HUES48 (cell line): ENCODE results near the gene CELSR3.
A peak's percentile ranks its signal among the peaks of the same experiment; 100 is the strongest.

Source experiments
- H3K27ac ChIP-seq: one replicate; pipeline ENCODE4 v1.7.0; 2013; ENCODE audit warnings: low read depth, low read length, inconsistent platforms
- H3K27me3 ChIP-seq: 2 replicates; pipeline ENCODE4 v1.6.1; 2013; ENCODE audit warnings: mild to moderate bottlenecking, low read length; ENCODE audit not compliant: control insufficient read depth, insufficient read depth
- H3K36me3 ChIP-seq: 2 replicates; pipeline ENCODE4 v1.6.1; 2013; ENCODE audit warnings: low read length; ENCODE audit not compliant: control insufficient read depth, insufficient read depth
- H3K4me1 ChIP-seq: 2 replicates; pipeline ENCODE4 v1.6.1; 2013; ENCODE audit warnings: mild to moderate bottlenecking, low read length; ENCODE audit not compliant: control insufficient read depth, insufficient read depth
- H3K4me3 ChIP-seq: 2 replicates; pipeline ENCODE4 v1.5.1; 2013; ENCODE audit warnings: mild to moderate bottlenecking, low read depth, low read length
- H3K9ac ChIP-seq: 2 replicates; pipeline ENCODE4 v1.6.1; 2013; ENCODE audit warnings: mild to moderate bottlenecking, low read depth, low read length, moderate library complexity
- H3K9me3 ChIP-seq: 2 replicates; pipeline ENCODE4 v1.6.1; 2013; ENCODE audit warnings: low read length; ENCODE audit not compliant: control insufficient read depth, insufficient read depth

The CELSR3 gene

DNA sequence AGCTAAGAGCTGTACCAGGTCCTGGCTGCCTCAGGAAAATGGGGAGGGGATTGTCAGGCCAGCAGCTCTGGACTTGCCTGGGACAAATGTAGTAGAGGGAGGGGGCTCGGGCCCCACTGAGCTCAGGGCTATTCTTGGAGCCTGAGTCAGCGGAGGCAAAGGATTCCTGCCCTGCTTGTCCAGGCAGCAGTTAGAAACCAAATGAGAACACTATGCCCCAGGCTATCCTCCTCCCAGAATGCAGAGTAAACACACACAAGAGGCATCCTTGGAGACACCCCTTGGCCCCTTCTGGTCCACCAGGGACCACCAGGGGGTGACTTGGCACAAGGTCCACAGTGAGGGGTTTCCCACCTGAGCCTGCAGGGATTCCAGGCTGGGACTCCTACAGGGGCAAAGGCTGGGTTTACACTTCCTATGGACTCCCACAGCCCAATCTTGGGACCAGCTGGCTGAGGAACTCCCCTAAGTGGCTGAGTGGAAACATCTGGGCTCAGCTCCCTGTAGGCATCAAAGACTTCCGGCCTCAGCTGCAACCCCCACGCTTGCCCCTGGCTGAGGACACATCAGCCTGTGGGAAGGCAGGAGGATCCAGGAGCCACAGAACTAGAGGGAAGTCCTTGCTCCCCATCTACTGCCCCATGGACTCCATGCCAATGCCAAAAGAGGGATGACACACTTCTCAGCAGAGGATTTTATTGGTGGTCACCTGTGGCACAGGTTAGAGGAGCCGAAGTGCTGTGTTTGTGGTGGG is 64.2 kb downstream of the CELSR3 start:
- peak overlapping the region; percentile 34 for H3K27ac ChIP-seq
- no peak overlapping the region for H3K4me3 ChIP-seq
- no peak overlapping the region for H3K9ac ChIP-seq
- peaks cover 8% of the 10 kb centered on the region; the same call in 1 of the 2 replicates for H3K27me3 ChIP-seq
- no peaks in the 10 kb centered on the region for H3K9me3 ChIP-seq
- H3K4me1 ChIP-seq = peaks cover 16% of the 10 kb centered on the region
- H3K36me3 ChIP-seq = peaks cover 57% of the 10 kb centered on the region

- Histone ChIP-seq H3K4me3 (no peak overlapping the region), H3K27me3 (peaks cover 8% of the 10 kb centered on the region; the same call in 1 of the 2 replicates), H3K36me3 (peaks cover 46% of the 10 kb centered on the region), H3K4me1 (peaks cover 16% of the 10 kb centered on the region), H3K9me3 (no peaks in the 10 kb centered on the region), H3K9ac (no peak overlapping the region), H3K27ac (peak overlapping the region; percentile 21)
Observed at GRCh38 chr3:48597408-48597800, 65.3 kb downstream of the CELSR3 start.

DNA sequence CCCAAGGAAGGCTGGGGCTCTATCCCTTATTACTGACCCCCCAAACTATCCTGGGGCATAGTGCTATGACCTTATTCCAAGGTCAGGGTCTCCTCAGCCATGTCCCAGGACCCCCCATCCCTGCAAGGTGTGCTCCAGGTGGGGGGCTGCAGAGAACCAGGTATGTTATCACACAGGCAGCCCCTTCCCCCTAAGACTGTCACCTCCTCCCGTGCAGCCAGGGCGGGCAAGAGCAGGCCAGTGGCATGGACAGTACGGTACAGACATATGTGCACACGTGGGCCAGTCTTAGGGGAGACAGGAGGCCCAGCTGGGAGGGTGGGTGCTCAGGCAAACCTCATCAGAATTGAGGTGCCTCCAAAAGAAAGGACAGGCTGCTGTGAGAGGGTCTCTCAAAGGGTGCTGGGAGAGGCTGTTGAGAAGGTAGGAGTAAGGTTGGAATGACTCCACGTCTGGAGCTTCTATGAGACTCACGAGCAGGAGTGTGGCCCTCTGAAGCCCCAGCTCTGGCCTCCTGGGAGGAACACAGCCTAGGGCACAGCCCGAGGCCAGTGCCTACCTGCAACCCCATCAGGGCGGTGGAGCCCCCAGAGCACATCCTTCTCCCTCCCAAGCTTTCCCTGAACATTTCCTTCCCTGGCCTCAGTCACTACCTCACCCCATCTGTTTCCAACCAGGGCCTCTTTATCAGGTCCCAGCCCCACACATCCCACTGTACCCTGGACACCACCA is 65.8 kb downstream of the CELSR3 start:
- Histone ChIP-seq H3K27me3 (peaks cover 8% of the 10 kb centered on the region; the same call in 1 of the 2 replicates), H3K36me3 (peaks cover 44% of the 10 kb centered on the region), H3K9me3 (no peaks in the 10 kb centered on the region), H3K27ac (peak overlapping the region; percentile 80), H3K4me3 (no peak overlapping the region), H3K4me1 (peaks cover 16% of the 10 kb centered on the region), H3K9ac (no peak overlapping the region)

GRCh38 chr3:48596157-48596556 is 66.5 kb downstream of the CELSR3 start:
- Histone ChIP-seq H3K4me3 (0 out of 2 replicates have a peak overlapping the region, but pooled peaks have one; percentile 21), H3K9me3 (no peaks in the 10 kb centered on the region), H3K36me3 (peaks cover 37% of the 10 kb centered on the region), H3K9ac (no peak overlapping the region), H3K27me3 (peaks cover 8% of the 10 kb centered on the region; the same call in 1 of the 2 replicates), H3K4me1 (peaks cover 16% of the 10 kb centered on the region), H3K27ac (peak overlapping the region; percentile 80)

- Histone ChIP-seq H3K27me3 (peaks cover 8% of the 10 kb centered on the region; the same call in 1 of the 2 replicates), H3K36me3 (peaks cover 31% of the 10 kb centered on the region), H3K4me3 (peak overlapping the region; percentile 21; the same call in 1 of the 2 replicates), H3K4me1 (peaks cover 16% of the 10 kb centered on the region), H3K9ac (no peak overlapping the region), H3K9me3 (no peaks in the 10 kb centered on the region), H3K27ac (peak overlapping the region; percentile 80)
Observed at GRCh38 chr3:48595526-48596121, 67.1 kb downstream of the CELSR3 start.

- Histone ChIP-seq H3K4me1 (peaks cover 16% of the 10 kb centered on the region), H3K4me3 (peak within 1 kb of the TSS; percentile 62), H3K27ac (peak within 1 kb of the TSS; percentile 80), H3K9ac (peak within 1 kb of the TSS; percentile 51), H3K27me3 (peaks cover 8% of the 10 kb centered on the region; the same call in 1 of the 2 replicates), H3K36me3 (peaks cover 26% of the 10 kb centered on the region), H3K9me3 (no peaks in the 10 kb centered on the region)
Observed at GRCh38 chr3:48595075-48595525, 67.6 kb downstream of the CELSR3 start, which contains the start of gene COL7A1. Gene COL7A1, minus strand, starts transcription at chr3:48595329. Its CDS starts 170 bp downstream, at chr3:48595159.

GRCh38 chr3:48594417-48595049 is 68.2 kb downstream of the CELSR3 start:
- peaks cover 8% of the 10 kb centered on the region; the same call in 1 of the 2 replicates for H3K27me3 ChIP-seq
- peak overlapping the region; percentile 62 for H3K4me3 ChIP-seq
- peaks cover 16% of the 10 kb centered on the region for H3K4me1 ChIP-seq
- peak overlapping the region; percentile 80 for H3K27ac ChIP-seq
- H3K36me3 ChIP-seq = peaks cover 21% of the 10 kb centered on the region
- H3K9me3 ChIP-seq = no peaks in the 10 kb centered on the region
- peak overlapping the region; percentile 51 for H3K9ac ChIP-seq

DNA sequence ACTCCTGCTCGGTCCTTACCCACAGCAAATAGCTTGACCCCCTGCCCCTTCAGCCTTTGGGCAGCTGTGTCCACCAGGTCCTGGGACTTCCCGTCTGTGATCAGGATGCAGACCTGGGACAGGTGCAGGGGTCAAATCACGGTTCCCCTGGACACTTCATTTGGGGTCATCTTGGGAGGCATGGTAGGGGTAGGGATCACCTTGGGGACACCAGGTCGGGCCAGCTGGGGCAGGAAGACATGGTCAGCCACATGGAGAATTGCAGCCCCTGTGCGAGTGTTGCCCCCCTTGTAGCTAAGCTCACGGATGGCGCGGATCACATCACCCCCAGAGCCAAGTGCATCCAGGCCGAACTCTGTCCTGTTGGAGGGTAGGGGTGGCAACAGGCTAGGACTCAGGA is 69.3 kb downstream of the CELSR3 start:
- peaks cover 16% of the 10 kb centered on the region for H3K4me1 ChIP-seq
- peaks cover 9% of the 10 kb centered on the region for H3K36me3 ChIP-seq
- no peak overlapping the region for H3K9ac ChIP-seq
- H3K27me3 ChIP-seq = peaks cover 8% of the 10 kb centered on the region; the same call in 1 of the 2 replicates
- H3K27ac ChIP-seq = no peak overlapping the region
- no peak overlapping the region for H3K4me3 ChIP-seq
- H3K9me3 ChIP-seq = no peaks in the 10 kb centered on the region

- Histone ChIP-seq H3K4me1 (peaks cover 16% of the 10 kb centered on the region), H3K4me3 (no peak overlapping the region), H3K9ac (no peak overlapping the region), H3K27ac (no peak overlapping the region), H3K27me3 (peaks cover 8% of the 10 kb centered on the region; the same call in 1 of the 2 replicates), H3K36me3 (peaks cover 1% of the 10 kb centered on the region; the same call in 1 of the 2 replicates), H3K9me3 (no peaks in the 10 kb centered on the region)
Observed at GRCh38 chr3:48592519-48593087, 70.1 kb downstream of the CELSR3 start.

DNA sequence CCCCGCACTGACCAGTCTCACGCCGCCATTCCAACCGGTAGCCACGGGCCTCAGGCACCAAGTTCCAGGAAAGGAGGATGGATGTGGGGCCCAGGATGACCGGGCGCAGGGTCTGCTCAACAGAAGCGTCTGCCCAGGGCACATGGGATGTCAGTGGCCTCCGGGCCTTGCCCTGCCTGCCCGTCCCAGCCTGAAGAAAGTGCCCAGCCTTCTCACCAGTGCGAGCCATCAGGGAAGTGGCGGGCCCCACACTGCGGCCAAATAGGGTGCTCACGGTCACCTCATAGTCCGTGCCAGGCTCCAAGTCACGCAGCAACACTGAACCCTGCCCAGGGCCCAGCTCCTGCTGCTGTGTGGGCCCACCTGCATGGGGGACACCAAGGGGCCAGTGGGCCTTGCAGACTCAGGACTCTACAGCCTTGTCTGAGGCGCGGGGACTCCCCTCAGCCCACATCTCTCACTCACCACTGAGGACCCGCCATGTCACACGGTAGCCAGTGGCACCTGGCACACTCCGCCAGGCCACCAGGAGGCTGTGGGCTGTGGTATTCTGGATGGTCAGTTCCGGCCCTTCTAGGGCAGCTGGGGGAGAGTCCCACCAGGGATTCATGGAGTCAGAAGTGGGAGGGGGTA is 70.7 kb downstream of the CELSR3 start:
- peaks cover 8% of the 10 kb centered on the region; the same call in 1 of the 2 replicates for H3K27me3 ChIP-seq
- H3K27ac ChIP-seq = no peak overlapping the region
- no peak overlapping the region for H3K4me3 ChIP-seq
- no peaks in the 10 kb centered on the region for H3K36me3 ChIP-seq
- H3K9ac ChIP-seq = no peak overlapping the region
- H3K9me3 ChIP-seq = no peaks in the 10 kb centered on the region
- peaks cover 16% of the 10 kb centered on the region for H3K4me1 ChIP-seq
